GM12892 (cell line): ENCODE results near the gene IST1.

Experiments used
- POLR2A ChIP-seq: IDR thresholded peaks from 2 replicates; pipeline ENCODE4 v1.6.1; 2011; ENCODE audit warnings: low read depth, low read length, control low read depth
- TAF1 ChIP-seq: IDR thresholded peaks from 2 replicates; pipeline ENCODE4 v1.6.1; 2011; ENCODE audit warnings: low read depth, mild to moderate bottlenecking, control low read depth, low read length, borderline replicate concordance

DNA sequence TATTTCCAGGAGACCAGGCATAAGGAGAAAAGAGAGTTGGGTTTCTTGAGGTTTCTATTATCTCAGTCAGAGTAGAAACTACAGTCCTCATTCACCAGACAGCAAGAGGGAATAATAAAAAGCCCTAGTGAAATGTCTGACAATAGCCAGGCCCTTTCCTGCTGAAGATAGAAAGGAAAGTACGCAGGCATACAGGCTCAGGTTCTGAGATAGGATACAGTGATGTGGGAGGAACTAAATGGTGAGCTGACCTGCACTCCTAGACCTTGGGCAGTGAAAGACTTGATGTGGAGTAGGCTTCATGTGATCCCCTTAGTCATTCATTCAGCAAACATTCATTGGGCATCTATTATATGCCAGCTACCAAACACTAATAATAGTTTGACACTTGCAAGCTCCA lies 26.2 kb upstream of the IST1 start:
- TF ChIP-seq POLR2A (no peak), TAF1 (no peak)
